Measurements from ENCODE around the gene KCNQ1OT1.

The KCNQ1OT1 gene

GRCh38 chr11:2599561-2600189 lies 100.1 kb downstream of the KCNQ1OT1 start:
- DNase-seq (ENCODE audit: low spot score), result no peak
- TF ChIP-seq CTCF (IDR thresholded peaks at IDR 0.05; ENCODE audit: extremely low read depth, insufficient read depth, missing control alignments), result no peak
- in situ Hi-C loops (cut with MboI; ENCODE audit: low pct_unique_long_range_greater_than_20kb, low sequenced_read_pairs, unreplicated experiment), result no loop called here

DNA sequence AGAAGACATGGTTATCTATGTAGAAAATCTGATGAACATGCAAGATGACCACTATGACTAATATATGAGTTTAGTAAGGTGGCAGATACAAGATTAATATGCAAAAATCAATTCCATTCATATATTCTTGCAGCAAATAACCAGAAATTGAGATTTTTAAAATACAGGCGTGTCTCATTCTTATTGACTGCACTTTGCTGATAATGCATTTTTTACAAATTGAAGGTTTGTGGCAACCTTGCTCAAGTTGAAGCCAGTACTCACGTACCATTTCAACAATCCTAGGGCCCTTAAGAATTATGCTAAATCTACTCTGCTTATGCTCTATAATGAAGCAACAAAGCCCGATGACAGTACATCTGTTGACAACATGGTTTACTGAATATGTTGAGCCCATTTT lies 104.6 kb downstream of the KCNQ1OT1 start:
- no peak for TF ChIP-seq CTCF (IDR thresholded peaks at IDR 0.05; ENCODE audit: extremely low read depth, insufficient read depth, missing control alignments)
- no peak for DNase-seq (ENCODE audit: low spot score)
- in situ Hi-C loops (cut with MboI; ENCODE audit: low pct_unique_long_range_greater_than_20kb, low sequenced_read_pairs, unreplicated experiment), result no loop called here

DNA sequence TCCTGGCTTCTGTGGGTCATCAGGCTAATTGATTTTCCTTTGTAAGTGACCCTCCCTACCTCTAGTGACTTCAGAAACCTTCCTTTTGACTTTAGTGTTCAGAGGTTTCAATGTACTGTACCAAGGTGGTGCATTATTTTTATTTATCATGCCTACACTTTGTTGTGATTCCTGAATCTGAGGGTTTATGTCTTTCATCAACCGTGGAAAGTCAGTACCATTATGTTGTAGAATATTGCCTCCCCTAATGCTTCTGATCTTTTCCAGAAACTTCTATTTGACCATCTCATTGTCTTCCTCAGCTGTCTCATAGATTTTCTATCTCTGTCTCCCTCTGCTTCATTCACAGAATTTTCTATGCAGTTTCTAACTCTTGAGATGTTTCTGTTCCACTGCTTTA lies 105.5 kb downstream of the KCNQ1OT1 start:
- DNase-seq (ENCODE audit: low spot score), result no peak
- in situ Hi-C loops (cut with MboI; ENCODE audit: low pct_unique_long_range_greater_than_20kb, low sequenced_read_pairs, unreplicated experiment), result no loop called here
- no peak for TF ChIP-seq CTCF (IDR thresholded peaks at IDR 0.05; ENCODE audit: extremely low read depth, insufficient read depth, missing control alignments)

- in situ Hi-C loops (cut with MboI; ENCODE audit: low pct_unique_long_range_greater_than_20kb, low sequenced_read_pairs, unreplicated experiment), result no loop called here
- TF ChIP-seq CTCF (IDR thresholded peaks at IDR 0.05; ENCODE audit: extremely low read depth, insufficient read depth, missing control alignments), result no peak
- DNase-seq (ENCODE audit: low spot score), result no peak
These were observed 106.3 kb downstream of the KCNQ1OT1 start for GRCh38 chr11:2593393-2593950.

- in situ Hi-C loops (cut with MboI; ENCODE audit: low pct_unique_long_range_greater_than_20kb, low sequenced_read_pairs, unreplicated experiment), result no loop called here
These were observed 107.0 kb downstream of the KCNQ1OT1 start for GRCh38 chr11:2592559-2593392.

GRCh38 chr11:2591805-2592204 lies 108.0 kb downstream of the KCNQ1OT1 start:
- peak; percentile 10 for DNase-seq (ENCODE audit: low spot score)
- in situ Hi-C loops (cut with MboI; ENCODE audit: low pct_unique_long_range_greater_than_20kb, low sequenced_read_pairs, unreplicated experiment), result no loop called here
- TF ChIP-seq CTCF (IDR thresholded peaks at IDR 0.05; ENCODE audit: extremely low read depth, insufficient read depth, missing control alignments), result no peak

More at GRCh38 chr11:2592559-2593392, 107.0 kb downstream of the KCNQ1OT1 start:
- peak; percentile 10 for DNase-seq (ENCODE audit: low spot score)
- no peak for TF ChIP-seq CTCF (IDR thresholded peaks at IDR 0.05; ENCODE audit: extremely low read depth, insufficient read depth, missing control alignments)

All from GM13977 (cell line).